Natural killer cell treated with Interleukin-12 subunit alpha and Interleukin-12 subunit beta and Interleukin-15 and Interleukin-18, amount 100 ng/mL, for 72 hours (primary cell): ENCODE measurements around the gene MOB1B. TPM values are rescaled to one million over a fixed set of nuclear protein-coding genes. Genes with fewer than 3 reads are reported as not detected.

Experiments used
- ATAC-seq, 2 donors: fragments of 150-1000 bp; cut with Tn5 transposase in 1 of 2; sonication (Bioruptor Pico), chemical (Tn5 transposase) in 1 of 2; 2 replicates each; pipeline ENCODE4 v1.10.0; 2021
- DNase-seq: peaks from one replicate; pipeline ENCODE4 v3.0.0; 2022; ENCODE audit warnings: low spot score
- H3K27ac Mint-ChIP-seq, 2 donors: 1 replicate in 1 of 2; 2 replicates in 1 of 2; pipeline ENCODE4 v1.8.0; 2022; ENCODE audit warnings: mixed read lengths in 2 of 2, mild to moderate bottlenecking in 1 of 2, moderate library complexity in 1 of 2
- H3K27me3 Mint-ChIP-seq, 2 donors: 1 replicate in 1 of 2; 2 replicates in 1 of 2; pipeline ENCODE4 v1.8.0; 2022; ENCODE audit warnings: mixed read lengths in 2 of 2
- H3K36me3 Mint-ChIP-seq: one replicate; pipeline ENCODE4 v1.8.0; 2022; ENCODE audit warnings: mixed read lengths
- H3K4me1 Mint-ChIP-seq, 2 donors: 1 replicate in 1 of 2; 2 replicates in 1 of 2; pipeline ENCODE4 v1.8.0; 2022; ENCODE audit warnings: low read depth in 2 of 2, mixed read lengths in 2 of 2, mild to moderate bottlenecking in 1 of 2
- H3K4me3 Mint-ChIP-seq: one replicate; pipeline ENCODE4 v1.8.0; 2022; ENCODE audit warnings: mixed read lengths
- H3K9me3 Mint-ChIP-seq: 2 replicates; pipeline ENCODE4 v1.8.0; 2022; ENCODE audit warnings: mixed read lengths
- total RNA-seq, 2 donors: library from RNA; stranded (reverse); gene quantifications; one replicate each; pipeline ENCODE4 v1.2.3, GENCODE V29; 2022

MOB1B gene
- 10 to 100 TPM; 14.4 to 17.8 TPM for total RNA-seq

GRCh38 chr4:70901984-70902576 is at the start of gene MOB1B:
Gene MOB1B (plus strand): TSS chr4:70902369. CDS start chr4:70902537, 168 bp downstream.
- ATAC-seq (peak; percentile 97), DNase-seq (peak; percentile 88)
- no peaks in the 10 kb centered on the region for H3K27me3 Mint-ChIP-seq
- no peaks in the 10 kb centered on the region for H3K9me3 Mint-ChIP-seq
- peak within 1 kb of the TSS; percentile 79 to 92 for H3K27ac Mint-ChIP-seq
- H3K4me1 Mint-ChIP-seq: peaks cover 26 to 29% of the 10 kb centered on the region in 2 donors
- peak within 1 kb of the TSS; percentile 96 for H3K4me3 Mint-ChIP-seq
- H3K36me3 Mint-ChIP-seq: no peaks in the 10 kb centered on the region

- Mint-ChIP-seq H3K27me3 (no peaks in the 10 kb centered on the region), H3K4me1 (no peaks in the 10 kb centered on the region), H3K36me3 (no peaks in the 10 kb centered on the region), H3K27ac (no peak overlapping the region), H3K4me3 (no peak overlapping the region), H3K9me3 (no peaks in the 10 kb centered on the region)
- ATAC-seq (no peak), DNase-seq (no peak)
These were observed 46.7 kb upstream of the MOB1B start for GRCh38 chr4:70855464-70855863.

DNA sequence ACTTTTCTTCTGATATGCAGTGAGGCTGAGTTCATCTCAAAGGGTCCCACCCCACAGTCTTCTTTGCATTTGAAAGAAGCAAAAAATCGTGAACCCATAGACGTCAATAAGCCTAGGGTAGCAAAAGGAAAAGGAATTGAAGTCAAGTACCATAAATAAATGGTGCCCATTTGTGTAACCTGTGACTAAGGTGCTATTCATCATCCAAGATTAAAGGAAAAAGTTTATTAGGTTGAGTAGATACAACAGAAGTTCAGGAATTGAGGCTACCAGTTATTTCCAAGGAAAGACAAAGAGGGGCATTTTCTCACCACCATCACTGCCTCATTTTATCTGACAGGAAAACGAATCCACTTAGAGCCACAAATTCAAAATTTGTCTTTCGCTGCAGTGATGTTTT is 43.7 kb upstream of the MOB1B start:
- Mint-ChIP-seq H3K27ac (no peak overlapping the region), H3K36me3 (no peaks in the 10 kb centered on the region), H3K4me3 (no peak overlapping the region), H3K4me1 (no peaks in the 10 kb centered on the region), H3K27me3 (no peaks in the 10 kb centered on the region), H3K9me3 (no peaks in the 10 kb centered on the region)
- DNase-seq (no peak), ATAC-seq (no peak)

GRCh38 chr4:70859066-70859465 is 43.1 kb upstream of the MOB1B start:
- Mint-ChIP-seq H3K9me3 (no peaks in the 10 kb centered on the region), H3K27ac (no peak overlapping the region), H3K4me3 (no peak overlapping the region), H3K4me1 (no peaks in the 10 kb centered on the region), H3K27me3 (no peaks in the 10 kb centered on the region), H3K36me3 (no peaks in the 10 kb centered on the region)
- no peak for DNase-seq
- no peak for ATAC-seq

DNA sequence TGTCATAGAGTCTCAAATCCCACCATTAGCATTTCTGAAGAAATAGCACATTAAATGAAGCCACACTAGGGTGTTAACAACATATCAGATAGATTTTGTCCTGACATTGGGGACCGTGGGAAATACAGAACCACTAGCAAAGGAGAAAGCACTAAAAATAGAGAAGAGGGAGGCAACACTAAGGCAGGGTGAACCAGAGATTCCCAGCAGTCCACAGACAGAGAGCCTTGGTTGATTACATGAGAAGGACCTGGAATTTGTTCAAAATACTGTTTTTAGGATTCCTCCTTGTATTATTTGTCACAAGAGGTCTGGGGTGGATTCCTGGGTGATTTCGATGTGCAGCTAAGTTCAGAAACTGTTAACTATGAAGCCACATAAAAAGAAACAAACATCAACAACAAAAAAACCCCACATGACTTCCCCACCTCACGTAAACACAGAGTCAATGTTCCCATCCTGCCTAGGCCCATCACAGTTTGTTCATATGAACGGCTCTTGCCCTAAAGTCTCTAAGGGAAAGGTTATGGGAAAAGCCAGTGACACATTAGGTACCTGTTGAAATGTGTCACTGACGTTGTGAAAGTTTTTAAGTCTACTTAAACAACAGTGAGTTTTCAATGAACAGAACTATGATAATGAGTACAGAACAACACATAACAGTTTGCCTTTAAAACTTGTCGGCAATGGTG is 38.9 kb upstream of the MOB1B start:
- Mint-ChIP-seq H3K36me3 (no peaks in the 10 kb centered on the region), H3K27me3 (no peaks in the 10 kb centered on the region), H3K27ac (no peak overlapping the region), H3K9me3 (no peaks in the 10 kb centered on the region), H3K4me3 (no peak overlapping the region), H3K4me1 (no peaks in the 10 kb centered on the region)
- ATAC-seq (peak in 1 of 2 donors; percentile 27), DNase-seq (no peak)

DNA sequence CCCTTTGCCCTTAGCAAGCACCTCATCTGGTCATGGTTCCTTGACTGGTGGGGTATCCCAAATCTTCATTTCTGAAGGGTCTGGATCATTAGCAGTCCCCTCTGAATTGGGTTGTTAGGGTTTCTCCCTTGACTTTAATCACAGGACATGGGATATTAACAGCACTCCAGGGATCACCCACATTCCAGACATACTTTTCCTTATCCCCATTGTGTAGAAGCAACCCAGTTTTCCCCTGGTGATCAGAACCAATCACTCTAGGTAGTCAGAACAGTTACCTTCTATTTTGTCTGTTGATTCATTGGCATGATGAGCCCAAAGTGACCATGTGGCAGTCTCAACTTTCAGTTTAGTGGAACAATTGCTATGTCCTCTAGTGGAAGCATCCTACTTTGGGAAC is 33.4 kb upstream of the MOB1B start:
- H3K9me3 Mint-ChIP-seq: no peaks in the 10 kb centered on the region
- H3K36me3 Mint-ChIP-seq: no peaks in the 10 kb centered on the region
- H3K4me3 Mint-ChIP-seq: no peak overlapping the region

DNA sequence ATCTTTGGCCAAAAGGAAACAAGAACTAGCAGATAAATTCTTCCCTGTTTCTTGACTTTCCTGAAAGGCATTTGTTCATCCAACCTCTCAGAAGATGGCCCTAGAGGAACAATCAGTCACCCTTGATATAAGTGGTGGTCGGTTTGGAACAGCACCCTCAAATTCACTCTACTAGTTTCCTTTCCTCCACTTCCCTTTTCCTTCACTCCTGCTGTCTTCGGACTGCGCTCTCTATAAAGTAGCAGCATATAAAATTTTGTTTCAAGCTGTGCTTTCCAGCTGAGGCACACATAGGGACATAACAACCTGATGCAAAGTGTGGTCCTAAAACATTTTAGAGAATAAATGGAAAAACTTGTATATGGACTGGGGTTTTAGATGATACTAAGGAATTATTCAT is 29.0 kb upstream of the MOB1B start:
- Mint-ChIP-seq H3K27me3 (no peaks in the 10 kb centered on the region), H3K4me3 (no peak overlapping the region), H3K27ac (no peak overlapping the region), H3K9me3 (no peaks in the 10 kb centered on the region), H3K4me1 (no peaks in the 10 kb centered on the region), H3K36me3 (no peaks in the 10 kb centered on the region)
- DNase-seq (no peak), ATAC-seq (no peak)

More for the DNA sequence above, 33.4 kb upstream of the MOB1B start:
- DNase-seq: no peak
- Mint-ChIP-seq H3K27me3 (no peaks in the 10 kb centered on the region), H3K27ac (no peak overlapping the region), H3K4me1 (no peaks in the 10 kb centered on the region)
- no peak for ATAC-seq

DNA sequence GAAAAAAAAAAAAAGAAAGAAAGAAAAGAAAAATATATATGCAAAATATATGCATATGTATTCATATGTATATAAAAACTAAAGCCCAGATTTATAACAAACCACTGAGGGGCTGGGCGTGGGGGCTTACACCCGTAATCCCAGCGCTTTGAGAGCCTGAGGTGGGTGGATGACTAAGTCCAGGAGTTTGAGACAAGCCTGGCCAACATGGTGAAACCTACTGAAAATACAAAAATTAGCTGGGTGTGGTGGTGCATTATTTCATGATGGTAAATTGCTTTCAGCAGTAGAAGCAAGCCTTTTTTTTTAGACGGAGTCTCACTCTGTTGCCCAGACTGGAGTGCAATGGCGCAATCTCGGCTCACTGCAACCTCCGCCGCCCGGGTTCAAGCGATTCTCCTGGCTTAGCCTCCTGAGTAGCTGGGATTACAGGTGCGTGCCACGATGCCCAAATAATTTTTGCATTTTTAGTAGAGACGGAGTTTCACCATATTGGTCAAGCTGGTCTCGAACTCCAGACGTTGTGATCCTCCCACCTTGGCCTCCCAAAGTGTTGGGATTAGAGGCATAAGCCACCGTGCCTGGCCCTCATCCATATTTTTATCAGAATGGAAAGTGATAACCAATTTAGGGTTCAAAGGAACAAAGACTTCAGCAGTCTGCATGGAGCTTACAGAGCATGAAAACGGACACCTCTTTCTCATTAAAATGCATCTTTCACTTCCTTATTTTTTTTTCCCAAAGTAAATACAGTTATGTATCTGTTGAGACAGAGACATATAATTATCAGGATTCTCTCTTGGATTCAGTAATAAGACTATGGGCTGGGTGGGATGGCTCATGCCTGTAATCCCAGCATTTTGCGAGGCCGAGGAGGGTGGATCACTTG is 27.7 kb upstream of the MOB1B start:
- no peak for ATAC-seq
- Mint-ChIP-seq H3K36me3 (no peaks in the 10 kb centered on the region), H3K27me3 (no peaks in the 10 kb centered on the region), H3K9me3 (no peaks in the 10 kb centered on the region), H3K27ac (no peak overlapping the region), H3K4me3 (no peak overlapping the region), H3K4me1 (no peaks in the 10 kb centered on the region)
- no peak for DNase-seq

DNA sequence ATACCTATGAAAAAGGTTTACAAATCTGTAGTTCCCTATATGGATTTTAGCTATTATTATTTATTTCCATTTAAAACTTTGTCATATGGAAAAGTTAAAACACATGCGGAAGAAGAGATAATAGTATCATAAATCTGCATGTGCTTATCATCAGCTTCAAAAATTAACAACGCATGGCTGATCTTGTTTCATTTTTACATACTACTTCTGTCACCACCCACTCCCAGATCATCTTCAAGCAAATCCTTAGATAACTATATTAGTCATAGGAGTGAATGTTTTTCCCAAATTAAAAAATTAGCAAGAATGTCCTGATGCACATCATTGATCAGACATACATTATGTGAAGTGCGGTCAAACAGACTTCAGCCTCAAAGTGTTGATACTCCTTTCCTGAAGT is 24.6 kb upstream of the MOB1B start:
- no peak for DNase-seq
- Mint-ChIP-seq H3K9me3 (no peaks in the 10 kb centered on the region), H3K27me3 (no peaks in the 10 kb centered on the region), H3K4me3 (no peak overlapping the region), H3K4me1 (no peaks in the 10 kb centered on the region), H3K36me3 (no peaks in the 10 kb centered on the region), H3K27ac (no peak overlapping the region)
- ATAC-seq: no peak

DNA sequence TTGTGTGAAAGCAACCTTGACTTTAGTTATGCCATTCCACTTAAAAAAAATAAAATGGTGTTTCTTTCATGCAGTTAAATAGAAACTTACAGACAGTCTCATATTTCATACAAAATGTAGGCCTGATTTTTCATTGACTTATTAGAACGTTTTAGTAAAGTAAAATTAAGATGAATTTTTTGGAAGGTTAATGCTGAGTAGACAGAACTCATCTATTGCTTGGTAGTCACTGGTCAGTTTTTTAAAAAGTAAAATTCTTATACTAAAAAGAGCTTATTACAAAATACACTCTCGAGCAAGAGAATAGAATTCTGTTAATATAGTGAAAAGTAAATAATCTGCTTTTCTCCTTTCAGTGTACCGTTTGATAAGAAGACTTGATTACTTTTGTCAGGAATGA is 21.4 kb upstream of the MOB1B start:
- Mint-ChIP-seq H3K36me3 (no peaks in the 10 kb centered on the region), H3K9me3 (no peaks in the 10 kb centered on the region), H3K27me3 (peaks cover 0 to 3% of the 10 kb centered on the region in 2 donors), H3K27ac (no peak overlapping the region), H3K4me3 (no peak overlapping the region), H3K4me1 (no peaks in the 10 kb centered on the region)
- no peak for ATAC-seq
- no peak for DNase-seq

GRCh38 chr4:70885174-70885573 is 17.0 kb upstream of the MOB1B start:
- Mint-ChIP-seq H3K36me3 (no peaks in the 10 kb centered on the region), H3K27me3 (peaks cover 0 to 6% of the 10 kb centered on the region in 2 donors), H3K9me3 (no peaks in the 10 kb centered on the region), H3K4me1 (no peaks in the 10 kb centered on the region), H3K4me3 (no peak overlapping the region), H3K27ac (no peak overlapping the region)
- no peak for DNase-seq
- no peak for ATAC-seq

GRCh38 chr4:70892086-70892769 is 9.9 kb upstream of the MOB1B start:
- no peaks in the 10 kb centered on the region for H3K9me3 Mint-ChIP-seq
- H3K27ac Mint-ChIP-seq: no peak overlapping the region
- ATAC-seq (no peak), DNase-seq (no peak)
- no peaks in the 10 kb centered on the region for H3K27me3 Mint-ChIP-seq
- H3K4me1 Mint-ChIP-seq: no peaks in the 10 kb centered on the region
- H3K36me3 Mint-ChIP-seq: no peaks in the 10 kb centered on the region
- no peak overlapping the region for H3K4me3 Mint-ChIP-seq

DNA sequence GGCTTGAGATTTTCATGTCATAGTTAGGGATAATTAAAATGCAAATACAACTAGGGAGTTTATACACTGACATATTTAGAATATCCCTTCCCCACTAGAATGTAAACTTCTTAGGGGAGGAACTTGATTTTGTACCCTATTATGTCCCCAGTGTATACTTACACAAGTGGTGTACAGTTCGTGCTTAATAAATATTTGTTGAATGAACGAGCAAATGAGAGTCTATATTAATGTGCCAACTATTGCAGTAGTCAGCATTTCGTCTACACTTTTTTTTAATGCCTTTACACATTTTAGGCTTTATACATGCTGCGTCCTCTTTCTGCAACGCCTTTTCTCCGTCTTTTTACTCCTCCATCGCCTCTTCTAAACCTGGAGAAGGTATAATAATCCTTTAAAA is 8.4 kb upstream of the MOB1B start:
- no peak for ATAC-seq
- no peak overlapping the region for H3K4me3 Mint-ChIP-seq
- H3K27me3 Mint-ChIP-seq: no peaks in the 10 kb centered on the region
- no peak for DNase-seq
- H3K27ac Mint-ChIP-seq: no peak overlapping the region
- no peaks in the 10 kb centered on the region for H3K4me1 Mint-ChIP-seq
- no peaks in the 10 kb centered on the region for H3K9me3 Mint-ChIP-seq
- H3K36me3 Mint-ChIP-seq: no peaks in the 10 kb centered on the region

GRCh38 chr4:70895405-70895804 is 6.8 kb upstream of the MOB1B start:
- Mint-ChIP-seq H3K27me3 (no peaks in the 10 kb centered on the region), H3K36me3 (no peaks in the 10 kb centered on the region), H3K4me1 (no peaks in the 10 kb centered on the region), H3K27ac (no peak overlapping the region), H3K4me3 (no peak overlapping the region), H3K9me3 (no peaks in the 10 kb centered on the region)
- DNase-seq: no peak
- ATAC-seq: no peak
